H1 (cell line): ENCODE measurements around the gene NELFB. TPM values are rescaled to one million over a fixed set of nuclear protein-coding genes. Genes with fewer than 3 reads are reported as not detected.

Experiments
- CTCF ChIA-PET: fragments of 300-600 bp; sonication (Branson Sonifier 250); formaldehyde crosslinking; loops from one replicate; lab custom pipeline; 2021; ENCODE audit not compliant: partially characterized antibody; lab: Charles Lee
- POLR2A ChIA-PET: fragments of 300-600 bp; sonication (Branson Sonifier 250); formaldehyde crosslinking; loops from one replicate; lab custom pipeline; 2021; ENCODE audit warnings: inconsistent platforms; ENCODE audit not compliant: partially characterized antibody; lab: Charles Lee
- DNase-seq, 2 experiments: peaks; one replicate each; pipeline versions ENCODE4 v3.0.0 to v3.0.0-alpha.2; 2010 to 2022; ENCODE audit warnings: low spot score in 2 of 2, low read depth in 1 of 2, mixed read lengths in 1 of 2
- FAIRE-seq: peaks from 2 replicates; lab custom pipeline; 2011; peaks lifted over from hg19 to GRCh38; lab: Jason Lieb, UNC
- H2AFZ ChIP-seq: 2 replicates; pipeline ENCODE4 v1.8.1; 2012; ENCODE audit warnings: low read length, inconsistent platforms
- H2AK5ac ChIP-seq: 2 replicates; pipeline ENCODE4 v1.6.1; 2013; ENCODE audit warnings: low read depth, low read length
- H2BK120ac ChIP-seq: replicated peaks from 2 replicates; pipeline ENCODE3; 2013; ENCODE audit warnings: low read depth, low read length, inconsistent platforms
- H2BK12ac ChIP-seq: 2 replicates; pipeline ENCODE4 v1.6.1; 2013; ENCODE audit warnings: low read depth, low read length
- H2BK15ac ChIP-seq: 2 replicates; pipeline ENCODE4 v1.6.1; 2013; ENCODE audit warnings: low read length
- H2BK20ac ChIP-seq: 2 replicates; pipeline ENCODE4 v1.6.1; 2013; ENCODE audit warnings: low read length
- H2BK5ac ChIP-seq: 2 replicates; pipeline ENCODE4 v1.6.1; 2013; ENCODE audit warnings: low read depth, low read length
- H3K14ac ChIP-seq: 2 replicates; pipeline ENCODE4 v1.6.1; 2013; ENCODE audit warnings: inconsistent platforms; ENCODE audit not compliant: insufficient read length
- H3K18ac ChIP-seq: 2 replicates; pipeline ENCODE4 v1.6.1; 2013; ENCODE audit warnings: low read length; ENCODE audit errors: extremely low read depth
- H3K23ac ChIP-seq: 2 replicates; pipeline ENCODE4 v1.6.1; 2013; ENCODE audit warnings: inconsistent platforms; ENCODE audit not compliant: insufficient read length
- H3K23me2 ChIP-seq: 2 replicates; pipeline ENCODE4 v1.6.1; 2013; ENCODE audit warnings: low read depth, low read length
- H3K27ac ChIP-seq: 2 replicates; pipeline ENCODE4 v1.6.1; 2011; ENCODE audit warnings: low read depth, low read length, inconsistent platforms
- H3K27me3 ChIP-seq, 4 experiments: replicated peaks in 1 of 4; 1 replicate in 1 of 4; 2 replicates in 3 of 4; pipeline versions ENCODE4 v1.6.1 to v1.8.1; 2011 to 2013; ENCODE audit warnings: low read length in 3 of 4, mild to moderate bottlenecking in 3 of 4, inconsistent platforms in 2 of 4, mixed read lengths in 2 of 4, moderate library complexity in 1 of 4; ENCODE audit not compliant: control insufficient read depth in 3 of 4, insufficient read depth in 3 of 4; ENCODE audit errors: extremely low read depth in 1 of 4
- H3K36me3 ChIP-seq, 4 experiments: 2 replicates each; pipeline versions ENCODE4 v1.6.1 to v1.8.1; 2011 to 2013; ENCODE audit warnings: mild to moderate bottlenecking in 4 of 4, low read length in 3 of 4, moderate library complexity in 2 of 4, control low read depth in 1 of 4, inconsistent platforms in 1 of 4; ENCODE audit not compliant: insufficient read depth in 4 of 4, control insufficient read depth in 2 of 4
- H3K4ac ChIP-seq: replicated peaks from 2 replicates; pipeline ENCODE3; 2013; ENCODE audit warnings: low read length, low read depth, mixed read lengths, inconsistent platforms; ENCODE audit not compliant: insufficient read length
- H3K4me1 ChIP-seq, 4 experiments: replicated peaks in 1 of 4; 1 replicate in 1 of 4; 2 replicates in 3 of 4; pipeline versions ENCODE4 v1.6.1 to v1.8.1; 2011 to 2013; ENCODE audit warnings: low read length in 3 of 4, inconsistent platforms in 2 of 4, mixed read lengths in 1 of 4; ENCODE audit not compliant: insufficient read depth in 4 of 4, control insufficient read depth in 3 of 4
- H3K4me2 ChIP-seq, 2 experiments: 2 replicates each; pipeline versions ENCODE4 v1.6.1 to v1.8.1; 2011 to 2013; ENCODE audit warnings: low read depth in 2 of 2, low read length in 2 of 2, control low read depth in 1 of 2, inconsistent platforms in 1 of 2, mild to moderate bottlenecking in 1 of 2; ENCODE audit not compliant: insufficient read depth in 1 of 2
- H3K4me3 ChIP-seq, 4 experiments: fragments of 200-600, 300-600 bp in 1 of 4; sonication (generic), shearing (Covaris generic), sonication (Bioruptor Twin) in 1 of 4; 2 replicates each; pipeline versions ENCODE4 v1.5.1 to v1.8.1; 2011 to 2016; ENCODE audit warnings: low read length in 4 of 4, low read depth in 3 of 4, control low read depth in 2 of 4, inconsistent platforms in 2 of 4, mild to moderate bottlenecking in 2 of 4, mixed read lengths in 1 of 4, moderate library complexity in 1 of 4; ENCODE audit not compliant: insufficient read depth in 2 of 4; ENCODE audit errors: extremely low read depth in 1 of 4
- H3K56ac ChIP-seq: replicated peaks from 2 replicates; pipeline ENCODE3; 2013; ENCODE audit warnings: low read depth, mild to moderate bottlenecking, mixed read lengths, low read length, inconsistent platforms; ENCODE audit not compliant: insufficient read length
- H3K79me1 ChIP-seq: 2 replicates; pipeline ENCODE4 v1.6.1; 2013; ENCODE audit warnings: low read depth, low read length, control low read depth
- H3K79me2 ChIP-seq, 2 experiments: 2 replicates each; pipeline versions ENCODE4 v1.6.1 to v1.8.1; 2012 to 2013; ENCODE audit warnings: low read length in 2 of 2, mild to moderate bottlenecking in 2 of 2, inconsistent platforms in 1 of 2; ENCODE audit not compliant: insufficient read depth in 2 of 2, control insufficient read depth in 1 of 2
- H3K9ac ChIP-seq, 4 experiments: replicated peaks in 1 of 4; 1 replicate in 1 of 4; 2 replicates in 3 of 4; pipeline versions ENCODE4 v1.6.1 to v1.8.1; 2011 to 2013; ENCODE audit warnings: low read depth in 3 of 4, low read length in 3 of 4, control low read depth in 2 of 4, mild to moderate bottlenecking in 2 of 4, moderate library complexity in 2 of 4, inconsistent platforms in 1 of 4; ENCODE audit errors: extremely low read depth in 1 of 4
- H3K9me3 ChIP-seq, 2 experiments: 2 replicates each; pipeline versions ENCODE4 v1.6.1 to v1.8.1; 2012 to 2013; ENCODE audit warnings: mild to moderate bottlenecking in 2 of 2, moderate library complexity in 2 of 2, control low read depth in 1 of 2, inconsistent platforms in 1 of 2, low read depth in 1 of 2, low read length in 1 of 2, mixed read lengths in 1 of 2; ENCODE audit not compliant: insufficient read depth in 2 of 2
- H4K20me1 ChIP-seq, 2 experiments: replicated peaks in 1 of 2; 2 replicates each; pipeline versions ENCODE3 to v1.8.1; 2011 to 2013; ENCODE audit warnings: inconsistent platforms in 2 of 2, low read length in 2 of 2, mild to moderate bottlenecking in 1 of 2; ENCODE audit not compliant: insufficient read depth in 2 of 2, control insufficient read depth in 1 of 2
- H4K5ac ChIP-seq: 2 replicates; pipeline ENCODE4 v1.6.1; 2013; ENCODE audit warnings: low read length, low read depth, mixed read lengths, inconsistent platforms; ENCODE audit not compliant: insufficient read length
- H4K8ac ChIP-seq: 2 replicates; pipeline ENCODE4 v1.8.0; 2013; ENCODE audit warnings: mild to moderate bottlenecking, moderate library complexity, low read length, inconsistent platforms; ENCODE audit not compliant: insufficient read depth; ENCODE audit errors: extremely low read depth
- H4K91ac ChIP-seq: replicated peaks from 2 replicates; pipeline ENCODE3; 2013; ENCODE audit warnings: low read length, mixed read lengths, inconsistent platforms; ENCODE audit not compliant: insufficient read length
- BACH1 ChIP-seq: IDR thresholded peaks from 2 replicates; pipeline ENCODE4 v1.6.1; 2012; ENCODE audit warnings: low read length, improper control_type of control experiment
- CHD2 ChIP-seq: IDR thresholded peaks from 2 replicates; pipeline ENCODE4 v1.6.1; 2012; ENCODE audit warnings: low read length, improper control_type of control experiment
- RAD21 ChIP-seq, 2 experiments: IDR thresholded peaks in 1 of 2; conservative IDR thresholded peaks in 1 of 2; 2 replicates each; pipeline ENCODE4 v1.6.1; 2011; ENCODE audit warnings: low read depth in 2 of 2, low read length in 2 of 2, improper control_type of control experiment in 1 of 2, inconsistent platforms in 1 of 2, mild to moderate bottlenecking in 1 of 2, moderate library complexity in 1 of 2
- SUZ12 ChIP-seq: fragments of 200-600 bp; sonication (generic); IDR thresholded peaks from 2 replicates; pipeline ENCODE4 v1.6.1; 2012; ENCODE audit warnings: mild to moderate bottlenecking, inconsistent platforms, low read length, moderate library complexity, mixed read lengths
- TCF12 ChIP-seq: IDR thresholded peaks from 2 replicates; pipeline ENCODE4 v1.6.1; 2011; ENCODE audit warnings: low read depth, mild to moderate bottlenecking, low read length
- WGBS, 2 experiments: shearing (Covaris generic) in 1 of 2; methylation state at CpG; one replicate each; pipeline versions ENCODE4 v1.1.6 to v1.1.7; 2013 to 2015; ENCODE audit warnings: low lambda C conversion rate in 2 of 2, mixed read lengths in 2 of 2, inconsistent platforms in 1 of 2, low coverage in 1 of 2, missing lambda C conversion rate in 1 of 2; ENCODE audit not compliant: insufficient replicate concordance in 2 of 2, insufficient coverage in 1 of 2, insufficient read length in 1 of 2; ENCODE audit errors: extremely low coverage in 1 of 2, missing lambda C conversion rate in 1 of 2; 5-methylcytosine and 5-hydroxymethylcytosine counted together
- polyA plus RNA-seq, 7 experiments: library from polyadenylated mRNA; depleted of rRNA in 3 of 7; stranded (reverse) in 5 of 7; unstranded in 2 of 7; fragments of >200 nt in 5 of 7; fragments of 200-250 nt in 2 of 7; gene quantifications; 1 replicate in 5 of 7; 2 replicates in 1 of 7; 4 replicates in 1 of 7; pipeline versions ENCODE4 v1.2.1 to v1.2.3, GENCODE V29; 2011 to 2013; ENCODE audit warnings: missing spikeins in 2 of 7, mixed read lengths in 2 of 7
- total RNA-seq: library from RNA; stranded (reverse); fragmentation: NEBNext Ultra II Directional; extraction: Animal tissue kit (Norgen Biotek cat#: 25700); gene quantifications from 2 replicates; pipeline ENCODE4 v1.2.1, GENCODE V29; 2021
- TF ChIP-seq, protein P1 (sequence below): IDR thresholded peaks from 2 replicates; pipeline ENCODE4 v1.6.1; 2012; ENCODE audit warnings: inconsistent platforms
- TF ChIP-seq, protein P2 (sequence below), 3 experiments: IDR thresholded peaks; 1 replicate in 2 of 3; 2 replicates in 1 of 3; pipeline versions ENCODE4 v1.5.1 to v1.6.1; 2011; ENCODE audit warnings: low read length in 3 of 3, mild to moderate bottlenecking in 3 of 3, inconsistent platforms in 2 of 3, low read depth in 1 of 3, moderate library complexity in 1 of 3; ENCODE audit not compliant: insufficient read depth in 1 of 3; ENCODE audit errors: control extremely low read depth in 1 of 3

The NELFB gene
- total and polyA plus RNA-seq, 2 of the 8 experiments (the other 6 are each of a cell fraction or from before 2014, with no cell fraction given) = 57.6 to 78.0 TPM

DNA sequence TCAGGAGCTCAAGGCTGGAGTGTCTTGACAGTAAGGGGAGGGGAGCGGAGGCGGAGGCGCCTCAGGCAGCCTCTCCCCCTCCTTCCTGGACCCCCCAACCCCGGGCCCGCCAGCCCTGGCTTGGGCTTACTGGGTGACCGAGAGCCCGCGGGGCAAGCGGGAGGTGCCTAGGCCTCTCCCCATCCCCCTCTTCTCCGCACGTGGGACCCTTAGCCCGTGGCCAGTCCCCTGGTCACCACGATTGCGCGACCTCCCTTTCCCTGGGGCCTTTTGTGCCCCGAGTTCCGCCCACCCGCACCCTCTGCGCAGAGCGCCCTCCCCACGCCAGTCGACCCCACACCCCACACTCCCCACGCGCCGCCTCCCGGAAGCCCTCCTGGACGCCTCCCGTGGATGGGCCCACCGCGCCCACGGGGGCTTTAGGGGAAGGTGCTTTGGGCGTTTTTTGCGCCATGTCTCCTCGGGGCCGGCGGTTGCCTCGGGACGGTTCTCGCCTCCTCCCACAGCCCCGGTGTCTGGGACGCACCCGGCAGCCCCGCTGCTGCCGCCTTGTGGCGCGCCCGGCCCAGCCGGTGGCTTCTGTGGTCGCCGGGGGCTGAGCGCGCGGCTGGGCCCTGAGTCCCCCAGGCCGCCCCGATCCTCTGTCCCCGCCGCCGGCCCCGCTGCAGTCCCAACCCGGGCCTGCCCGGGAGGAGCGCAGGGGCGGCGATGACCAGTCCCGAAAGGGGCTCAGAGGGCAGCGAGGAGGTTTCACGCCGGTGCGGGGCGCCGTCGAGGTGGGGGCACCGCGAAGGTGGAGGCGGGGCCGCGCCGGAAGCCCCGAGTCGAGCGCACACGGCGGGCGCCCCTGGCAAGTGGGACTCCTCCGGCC, 25.6 kb downstream of the NELFB start:
- Histone ChIP-seq H2BK120ac (no peak overlapping the region), H3K4me3 (peak overlapping the region; percentile 42 to 75 (median 54)), H3K23ac (no peak overlapping the region), H2BK15ac (no peak overlapping the region; the same call in 1 of the 2 replicates), H4K8ac (peak overlapping the region; percentile 25), H4K5ac (no peak overlapping the region), H2AFZ (no peak overlapping the region), H3K14ac (no peak overlapping the region), H3K18ac (peak overlapping the region; percentile 83), H3K4me1 (peaks cover 0 to 21% (median 17%) of the 10 kb centered on the region in 4 experiments; a peak in 6 of 7 replicates), H2BK12ac (no peak overlapping the region), H3K23me2 (peaks cover 11% of the 10 kb centered on the region; the same call in 1 of the 2 replicates), H3K36me3 (peaks cover 0 to 12% (median 0%) of the 10 kb centered on the region in 4 experiments; a peak in 2 of 8 replicates), H2AK5ac (no peak overlapping the region), H3K4me2 (peak overlapping the region; percentile 77 to 89), H3K56ac (no peak overlapping the region), H3K27ac (no peak overlapping the region), H2BK5ac (no peak overlapping the region), H4K20me1 (peaks cover 0 to 8% of the 10 kb centered on the region in 2 experiments), H3K9me3 (no peaks in the 10 kb centered on the region; a peak in 1 of 4 replicates), H4K91ac (no peak overlapping the region), H3K79me1 (no peaks in the 10 kb centered on the region; the same call in 1 of the 2 replicates), H3K9ac (no peak overlapping the region), H3K27me3 (peaks cover 2 to 27% (median 14%) of the 10 kb centered on the region in 4 experiments; a peak in 6 of 7 replicates), H3K79me2 (no peaks in the 10 kb centered on the region), H2BK20ac (no peak overlapping the region), H3K4ac (peak overlapping the region; percentile 78)
- DNase-seq = peak in 1 of 2 experiments; percentile 78
- ChIA-PET CTCF (interaction anchor here (0.8 to 3.8 kb wide), 10 partner anchors 11 to 164 kb away, joined by 3 to 19 read pairs (median 6); partner anchors contain the start of genes EXD3, NOXA1 and NRARP), POLR2A (interaction anchor here (0.8 to 47.8 kb wide), 11 partner anchors 8 to 142 kb away, joined by 3 to 1462 read pairs (median 4); partner anchors contain the start of genes CYSRT1, EXD3, NDOR1 and NELFB)
- 13% methylated on average over 36 of the region's 85 CpGs; no CpG with 5 or more reads in 1 of the 2 experiments for WGBS, 2 experiments
- FAIRE-seq = no peak
- TF ChIP-seq CHD2 (no peak), TCF12 (no peak), BACH1 (peak; percentile 68), RAD21 (IDR thresholded peaks at IDR 0.05 in 1 of 2, conservative IDR thresholded peaks at IDR 0.05 in 1 of 2; ENCODE audit: low read depth in 2 of 2, low read length in 2 of 2) (peak in 1 of 2 experiments; percentile 40; a peak in 1 of 4 replicates), SUZ12 (0 out of 2 replicates have a peak, but pooled peaks have one; percentile 10)
- TF ChIP-seq, protein P1, sequence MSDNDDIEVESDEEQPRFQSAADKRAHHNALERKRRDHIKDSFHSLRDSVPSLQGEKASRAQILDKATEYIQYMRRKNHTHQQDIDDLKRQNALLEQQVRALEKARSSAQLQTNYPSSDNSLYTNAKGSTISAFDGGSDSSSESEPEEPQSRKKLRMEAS = peak; percentile 1
- TF ChIP-seq, protein P2, sequence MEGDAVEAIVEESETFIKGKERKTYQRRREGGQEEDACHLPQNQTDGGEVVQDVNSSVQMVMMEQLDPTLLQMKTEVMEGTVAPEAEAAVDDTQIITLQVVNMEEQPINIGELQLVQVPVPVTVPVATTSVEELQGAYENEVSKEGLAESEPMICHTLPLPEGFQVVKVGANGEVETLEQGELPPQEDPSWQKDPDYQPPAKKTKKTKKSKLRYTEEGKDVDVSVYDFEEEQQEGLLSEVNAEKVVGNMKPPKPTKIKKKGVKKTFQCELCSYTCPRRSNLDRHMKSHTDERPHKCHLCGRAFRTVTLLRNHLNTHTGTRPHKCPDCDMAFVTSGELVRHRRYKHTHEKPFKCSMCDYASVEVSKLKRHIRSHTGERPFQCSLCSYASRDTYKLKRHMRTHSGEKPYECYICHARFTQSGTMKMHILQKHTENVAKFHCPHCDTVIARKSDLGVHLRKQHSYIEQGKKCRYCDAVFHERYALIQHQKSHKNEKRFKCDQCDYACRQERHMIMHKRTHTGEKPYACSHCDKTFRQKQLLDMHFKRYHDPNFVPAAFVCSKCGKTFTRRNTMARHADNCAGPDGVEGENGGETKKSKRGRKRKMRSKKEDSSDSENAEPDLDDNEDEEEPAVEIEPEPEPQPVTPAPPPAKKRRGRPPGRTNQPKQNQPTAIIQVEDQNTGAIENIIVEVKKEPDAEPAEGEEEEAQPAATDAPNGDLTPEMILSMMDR (IDR thresholded peaks at IDR 0.05; ENCODE audit: control extremely low read depth in 1 of 3, insufficient read depth in 1 of 3, low read depth in 1 of 3, low read length in 3 of 3) = peak in 2 of 3 experiments; percentile 43 to 65; a peak in 3 of 4 replicates
